Activated CD8-positive, alpha-beta memory T cell treated with anti-CD3 and anti-CD28 coated beads for 36 hours (primary cell): ENCODE measurements around the gene SIRT4. TPM values are rescaled to one million over a fixed set of nuclear protein-coding genes. Genes with fewer than 3 reads are reported as not detected.

Experiments used
- CTCF ChIA-PET: fragments of 350-600 bp; sonication (Branson Sonifier 250); formaldehyde crosslinking; loops from one replicate; lab custom pipeline; 2021; ENCODE audit warnings: antibody characterized with exemption; lab: Charles Lee
- POLR2A ChIA-PET: fragments of 350-600 bp; sonication (Branson Sonifier 250); formaldehyde crosslinking; loops from one replicate; lab custom pipeline; 2021; ENCODE audit warnings: antibody characterized with exemption; lab: Charles Lee
- total RNA-seq, 2 experiments: library from RNA; stranded (reverse); gene quantifications; one replicate each; pipeline ENCODE4 v1.2.3, GENCODE V29; 2021

The SIRT4 gene, protein sequence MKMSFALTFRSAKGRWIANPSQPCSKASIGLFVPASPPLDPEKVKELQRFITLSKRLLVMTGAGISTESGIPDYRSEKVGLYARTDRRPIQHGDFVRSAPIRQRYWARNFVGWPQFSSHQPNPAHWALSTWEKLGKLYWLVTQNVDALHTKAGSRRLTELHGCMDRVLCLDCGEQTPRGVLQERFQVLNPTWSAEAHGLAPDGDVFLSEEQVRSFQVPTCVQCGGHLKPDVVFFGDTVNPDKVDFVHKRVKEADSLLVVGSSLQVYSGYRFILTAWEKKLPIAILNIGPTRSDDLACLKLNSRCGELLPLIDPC
- total RNA-seq = 1 to 10 TPM; 2.5 to 3.7 TPM

DNA sequence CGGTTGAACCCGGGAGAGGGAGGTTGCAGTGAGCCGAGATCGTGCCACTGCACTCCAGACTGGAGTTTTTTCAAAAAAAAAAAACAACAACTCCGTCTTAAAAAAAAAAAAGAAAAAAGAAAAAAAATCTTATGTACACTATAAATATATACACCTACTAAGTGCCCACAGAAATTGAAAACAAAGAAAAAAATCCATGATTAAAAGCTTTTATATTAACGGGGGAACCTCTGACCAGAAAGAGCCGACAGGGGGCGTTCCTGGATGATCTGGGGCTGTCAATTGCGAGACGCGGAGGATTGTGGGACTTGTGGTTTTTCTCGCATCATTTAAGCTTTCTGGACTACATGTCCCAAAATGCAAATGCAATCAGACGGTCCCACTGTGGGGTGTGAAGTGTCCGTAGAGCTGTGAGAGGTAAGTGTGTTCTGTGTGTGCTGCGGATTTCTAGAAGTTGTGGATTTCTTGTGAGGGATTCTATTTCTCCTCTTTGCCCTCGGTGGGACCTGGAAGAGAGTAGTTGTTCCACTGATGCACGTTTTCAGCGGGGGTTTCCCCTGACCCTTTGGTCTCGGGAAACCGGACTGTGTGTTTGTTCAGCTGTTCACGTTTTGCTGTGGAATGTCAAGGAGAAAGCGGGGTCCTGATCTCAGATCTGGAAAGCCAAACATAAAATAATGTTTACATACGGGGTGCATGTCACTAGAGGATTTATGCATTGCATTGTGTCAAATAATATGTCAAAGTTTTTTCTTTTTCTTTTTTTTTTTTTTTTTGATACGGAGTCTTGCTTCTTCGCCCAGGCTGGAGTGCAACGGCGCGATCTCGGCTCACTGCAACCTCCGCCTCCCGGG is at the start of gene SIRT4:
SIRT4 (plus strand) TSS at position 360 of the 854 bp plus-strand sequence. CDS start 1,241 bp downstream, outside the sequence.
- CTCF ChIA-PET = interaction anchor here (0.6 to 2.3 kb wide), 10 partner anchors 10 to 1155 kb away, joined by 3 to 18 read pairs (median 4); partner anchors contain the start of genes RNU4-1 and RNU4-2
- POLR2A ChIA-PET = interaction anchor here (0.6 to 2.4 kb wide), 4 partner anchors 10 to 122 kb away, joined by 3 to 54 read pairs (median 5); partner anchors contain the start of genes RNU4-1, RNU4-2 and RPLP0

DNA sequence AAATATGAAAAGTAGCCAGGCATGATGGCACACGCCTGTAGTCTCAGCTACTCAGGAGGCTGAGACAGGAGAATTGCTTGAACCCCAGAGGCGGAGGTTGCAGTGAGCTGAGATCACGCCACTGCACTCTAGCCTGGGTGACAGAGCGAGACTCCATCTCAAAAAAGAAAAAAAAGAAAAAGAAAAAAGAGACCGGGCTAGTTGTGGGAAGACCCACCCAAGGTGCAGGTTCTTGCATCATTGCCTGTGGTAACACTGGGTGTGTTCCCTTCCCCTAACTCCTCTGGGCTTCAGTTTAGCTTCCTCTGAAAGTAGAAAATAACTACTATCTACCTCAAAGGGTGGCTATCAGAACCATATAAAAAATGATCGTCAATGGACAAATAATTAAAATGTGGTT is 48.8 kb upstream of the SIRT4 start:
- POLR2A ChIA-PET = interaction anchor here (1.4 to 3.5 kb wide), 2 partner anchors 9 to 52 kb away, joined by 6 to 20 read pairs; partner anchors contain the start of gene RPLP0
- CTCF ChIA-PET = interaction anchor here (0.7 to 12.4 kb wide), 5 partner anchors 11 to 310 kb away, joined by 4 to 92 read pairs (median 5); partner anchors contain the start of gene PXN

DNA sequence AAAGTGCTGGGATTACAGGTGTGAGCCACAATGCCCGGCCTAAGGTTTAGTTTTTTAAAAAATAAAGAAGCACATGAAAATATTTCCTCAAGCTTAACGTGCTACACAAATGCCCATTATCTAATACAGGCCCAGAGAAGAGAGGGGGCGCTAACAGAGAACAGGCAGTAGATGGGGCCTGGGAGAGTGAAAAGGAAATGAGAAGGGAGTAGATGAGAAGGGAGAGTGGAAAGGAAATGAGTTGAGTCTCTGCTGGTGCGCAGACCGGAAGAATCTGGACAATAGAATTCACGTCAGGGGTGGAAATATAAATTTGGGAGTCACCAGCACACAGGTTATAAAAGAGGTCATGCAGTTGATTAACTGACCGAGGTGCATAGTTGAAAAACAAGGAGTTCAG is 47.3 kb upstream of the SIRT4 start:
- POLR2A ChIA-PET = no interaction called here
- CTCF ChIA-PET = interaction anchor here (1.4 to 12.4 kb wide), 4 partner anchors 9 to 36 kb away, joined by 4 to 92 read pairs (median 16); partner anchors contain the start of gene PXN

DNA sequence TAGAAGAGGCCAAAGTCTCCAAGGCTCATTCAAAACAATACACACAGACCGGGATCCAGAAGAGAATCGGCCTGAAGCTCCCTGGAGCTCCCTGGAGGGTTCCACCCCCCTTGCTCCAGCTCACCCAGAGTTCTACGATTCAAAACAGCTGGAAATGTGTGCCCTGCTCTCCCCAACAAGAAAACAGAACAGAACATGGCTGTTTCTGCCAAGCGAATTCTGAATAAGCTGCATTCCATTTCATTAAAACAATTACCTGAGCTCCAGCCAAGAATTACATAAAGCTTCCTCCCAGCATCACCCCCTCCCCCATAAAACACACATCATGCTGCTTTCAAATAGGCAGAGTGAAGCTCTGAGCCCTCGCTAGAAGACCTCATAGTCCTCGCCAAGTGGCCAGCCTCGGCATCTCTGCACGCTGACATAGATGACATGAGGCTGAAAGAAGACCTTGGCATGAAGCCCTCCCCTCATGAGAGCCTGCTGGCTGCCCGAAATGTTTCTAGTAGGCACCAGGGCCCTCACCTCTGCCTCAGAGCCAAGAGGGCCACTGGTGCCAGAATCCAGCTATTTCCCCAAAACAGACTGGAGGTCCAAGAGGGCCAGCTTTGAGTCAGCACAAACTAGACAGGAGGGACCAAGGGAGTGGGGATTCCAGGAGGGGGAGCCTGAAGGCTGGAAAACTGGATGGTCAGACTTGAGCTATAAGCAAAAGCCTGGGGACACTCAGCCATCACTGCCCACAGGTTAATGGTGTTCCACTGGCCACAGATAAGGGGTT is 44.9 kb upstream of the SIRT4 start:
- POLR2A ChIA-PET = interaction anchor here (0.9 to 2.2 kb wide), 3 partner anchors 27 to 34 kb away, joined by 3 to 6 read pairs (median 4); partner anchors contain the start of gene RNU4-2
- CTCF ChIA-PET = interaction anchor here (0.6 to 12.4 kb wide), 2 partner anchors 9 to 27 kb away, joined by 3 to 92 read pairs; no protein-coding TSS in a partner anchor

DNA sequence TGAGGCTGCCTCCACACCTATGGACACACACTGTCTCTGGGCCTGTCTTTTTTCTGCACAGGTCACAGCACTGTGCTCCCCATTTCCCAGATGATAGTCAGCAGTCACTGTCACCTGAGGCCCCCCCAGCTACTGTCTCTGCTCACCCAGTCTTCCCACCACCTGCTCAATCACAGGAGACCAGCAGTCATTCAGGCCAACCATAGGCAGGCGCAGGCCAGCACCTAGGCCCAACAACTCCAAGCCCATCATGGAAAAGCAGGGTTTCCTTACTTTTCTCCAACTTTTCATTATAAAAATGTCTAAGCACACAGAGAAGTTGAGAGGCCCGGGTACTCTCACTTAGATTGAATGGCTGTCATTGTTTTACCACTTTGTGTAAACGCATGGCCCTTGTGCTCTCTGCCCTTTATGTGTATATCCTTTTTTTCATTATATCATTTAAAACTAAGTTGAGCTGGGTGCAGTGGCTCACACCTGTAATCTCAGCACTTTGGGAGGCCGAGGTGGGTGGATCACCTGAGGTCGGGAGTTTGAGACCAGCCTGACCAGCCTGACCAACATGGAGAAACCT is 43.7 kb upstream of the SIRT4 start:
- POLR2A ChIA-PET = interaction anchor here (0.7 to 2.2 kb wide), 2 partner anchors 22 to 33 kb away, joined by 4 to 6 read pairs; partner anchors contain the start of gene RNU4-2
- CTCF ChIA-PET = interaction anchor here (11.1 kb wide), 1 partner anchor 30 kb away, joined by 268 read pairs; no protein-coding TSS in a partner anchor

DNA sequence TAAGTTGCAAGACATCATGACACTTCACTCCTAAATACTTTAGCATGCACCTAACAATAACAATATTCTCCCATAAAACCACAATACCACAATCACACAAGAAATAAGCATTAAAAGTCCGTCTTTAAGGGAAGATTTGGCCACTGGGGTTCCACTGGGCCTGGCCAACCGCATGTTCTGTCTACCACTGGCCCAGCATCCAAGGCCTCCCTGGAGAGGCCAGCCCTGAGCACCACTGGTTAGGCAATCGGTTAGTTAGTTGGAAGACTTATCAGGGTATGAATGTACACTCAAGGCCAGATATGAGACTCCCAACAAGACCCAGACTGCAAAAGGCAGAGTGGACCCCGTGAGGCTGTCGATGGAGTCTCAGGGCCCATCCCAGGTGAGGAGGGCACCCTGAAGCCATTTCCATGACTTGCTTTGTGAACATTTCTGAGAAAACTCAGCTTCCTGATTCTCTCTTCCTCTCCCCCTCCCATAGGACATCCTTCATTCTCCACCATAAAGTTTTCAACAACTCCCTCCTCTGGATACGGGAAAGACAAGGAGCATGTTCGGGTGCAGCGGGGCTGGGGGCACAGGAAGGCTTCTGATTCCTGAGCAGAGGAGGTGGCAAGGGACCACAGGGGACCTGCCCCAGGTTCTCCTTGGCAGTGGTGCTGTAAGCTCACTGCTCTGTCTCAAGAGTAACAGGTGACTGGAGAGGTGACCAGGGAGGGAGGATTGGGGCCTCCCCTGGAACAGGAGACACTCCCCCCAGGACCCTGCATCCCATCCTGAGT is 42.5 kb upstream of the SIRT4 start:
- ChIA-PET CTCF (interaction anchor here (11.1 kb wide), 1 partner anchor 32 kb away, joined by 268 read pairs; no protein-coding TSS in a partner anchor), POLR2A (interaction anchor here (0.9 to 2.2 kb wide), 2 partner anchors 28 to 32 kb away, joined by 3 to 7 read pairs; no protein-coding TSS in a partner anchor)

DNA sequence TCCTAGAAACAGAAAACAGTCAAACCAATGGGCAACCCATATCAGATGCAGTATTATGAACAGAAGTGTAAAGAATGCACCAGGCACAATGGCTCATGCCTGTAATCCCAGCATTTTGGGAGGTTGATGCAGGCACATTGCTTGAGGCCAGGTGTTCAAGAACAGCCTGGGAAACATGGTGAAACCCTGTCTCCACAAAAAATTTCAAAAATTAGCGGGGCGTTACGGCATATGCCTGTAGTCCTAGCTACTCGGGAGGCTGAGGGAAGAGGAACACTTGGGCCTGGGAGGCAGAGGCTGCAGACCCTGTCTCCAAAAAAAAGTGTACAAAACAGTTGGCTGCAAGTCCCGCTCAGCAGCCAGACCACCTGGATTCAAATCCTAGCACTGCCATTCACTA is 41.5 kb upstream of the SIRT4 start:
- ChIA-PET POLR2A (interaction anchor here (0.6 to 2.2 kb wide), 2 partner anchors 9 to 29 kb away, joined by 7 read pairs; no protein-coding TSS in a partner anchor), CTCF (interaction anchor here (3.2 to 11.1 kb wide), 2 partner anchors 33 to 60 kb away, joined by 12 to 268 read pairs; partner anchors contain the start of gene RPLP0)

DNA sequence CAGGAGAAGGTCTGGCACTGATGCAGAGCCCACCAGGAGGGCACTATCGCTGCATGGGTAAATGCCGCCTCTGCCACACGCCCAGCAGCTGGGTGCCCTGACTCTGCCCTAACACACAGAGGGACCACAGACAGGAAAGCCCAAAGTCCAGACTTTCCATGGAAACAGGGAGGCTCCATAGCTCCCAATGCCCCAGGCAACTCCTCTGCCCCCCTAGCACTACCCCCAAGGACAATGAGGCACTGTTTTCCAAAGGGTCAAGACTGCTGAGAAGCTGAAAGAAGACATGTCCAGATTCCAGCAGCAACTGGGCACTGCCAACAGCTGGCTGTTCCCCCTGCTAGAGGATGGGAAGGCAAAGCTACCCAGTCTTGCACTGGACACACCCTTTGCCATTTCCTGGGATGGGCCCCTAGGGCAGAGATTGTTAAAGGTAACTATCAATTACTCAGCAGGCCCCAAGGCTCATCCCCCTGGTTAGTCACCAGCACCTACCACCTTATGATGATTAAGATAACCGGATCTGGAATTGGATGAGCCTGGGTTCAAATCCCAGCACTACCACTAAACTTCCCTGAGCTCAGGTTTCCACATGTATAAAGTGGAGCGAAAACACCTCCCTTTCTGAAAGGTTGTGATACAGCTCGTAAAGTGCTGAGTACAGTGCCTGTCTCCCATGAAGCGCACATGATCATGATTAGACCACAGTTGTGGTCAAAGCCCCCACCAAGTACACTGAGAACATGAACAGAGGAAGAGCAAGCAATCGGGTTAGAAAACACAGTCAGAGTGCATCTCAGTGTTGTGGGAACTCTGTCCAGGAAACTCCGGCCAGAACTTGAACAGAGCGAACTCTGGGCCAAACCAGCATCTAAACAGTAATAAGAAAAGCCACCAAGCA is 39.9 kb upstream of the SIRT4 start:
- ChIA-PET CTCF (interaction anchor here (0.7 to 11.1 kb wide), 7 partner anchors 9 to 61 kb away, joined by 3 to 268 read pairs (median 9); partner anchors contain the start of gene RPLP0), POLR2A (interaction anchor here (2.2 to 5.6 kb wide), 4 partner anchors 11 to 62 kb away, joined by 7 to 71 read pairs (median 20); partner anchors contain the start of genes RNU4-1, RNU4-2 and RPLP0)

DNA sequence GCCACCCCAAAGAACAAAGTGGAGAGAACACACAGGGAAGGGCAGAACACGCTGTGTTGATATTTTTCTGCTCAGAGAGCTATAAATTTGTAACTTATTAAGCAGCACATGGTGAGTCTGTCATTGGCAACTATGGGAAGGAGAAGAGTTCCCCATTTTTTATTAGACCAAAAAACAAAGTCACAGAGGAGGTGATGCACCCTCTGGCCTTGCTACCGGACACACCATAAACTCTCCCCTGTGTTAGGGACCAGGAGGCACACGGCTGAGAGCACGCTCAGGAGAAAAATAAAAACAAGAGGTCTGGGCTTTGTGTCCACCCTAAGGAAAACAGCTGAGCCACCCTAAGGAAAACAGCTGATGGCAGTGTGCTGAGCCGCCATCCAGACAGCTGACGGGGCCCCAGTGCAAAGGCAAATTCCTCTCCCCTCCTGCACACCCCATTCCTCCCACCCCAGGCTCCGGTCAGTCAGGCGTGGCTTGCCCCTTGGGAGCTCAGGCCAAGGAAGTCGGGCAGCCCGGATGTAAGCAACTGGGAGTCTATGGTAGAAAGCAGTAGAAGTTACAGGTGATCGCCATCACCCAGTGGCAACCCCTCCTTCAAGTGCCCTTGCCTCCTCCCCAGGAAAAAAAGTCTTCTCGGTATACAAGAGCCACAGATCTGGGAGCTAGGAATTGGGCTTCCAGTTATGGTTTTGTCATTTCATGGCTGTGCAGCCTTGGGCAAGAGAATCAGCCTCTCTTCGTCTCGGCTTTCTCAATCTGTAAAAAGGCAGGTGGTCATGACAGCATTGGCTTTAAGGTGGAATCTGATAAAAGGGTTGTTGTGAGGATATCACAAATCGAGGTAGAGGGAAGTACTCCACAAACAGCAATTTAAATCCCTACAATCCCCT is 39.0 kb upstream of the SIRT4 start:
- POLR2A ChIA-PET = interaction anchor here (0.6 to 5.6 kb wide), 5 partner anchors 11 to 273 kb away, joined by 3 to 71 read pairs (median 20); partner anchors contain the start of genes RNU4-1, RNU4-2 and RPLP0
- CTCF ChIA-PET = interaction anchor here (0.5 to 11.1 kb wide), 8 partner anchors 10 to 493 kb away, joined by 3 to 268 read pairs (median 8); partner anchors contain the start of gene RPLP0

DNA sequence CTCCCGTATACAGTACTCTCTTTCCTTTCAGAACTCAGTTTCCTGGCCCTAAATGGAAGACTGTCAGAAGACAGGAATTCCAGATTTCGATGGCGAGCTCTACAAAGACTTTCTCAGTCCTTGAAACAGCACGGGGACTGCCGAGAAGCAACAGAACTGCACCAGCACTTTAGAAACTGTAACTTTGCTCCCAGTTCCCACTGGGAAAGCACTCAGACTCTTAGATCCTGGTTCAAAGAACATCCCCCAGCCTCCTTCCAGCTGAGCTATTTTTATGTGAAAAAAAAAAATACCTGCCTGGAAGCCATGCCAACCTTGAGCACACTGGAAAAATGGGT is 38.4 kb upstream of the SIRT4 start:
- ChIA-PET CTCF (interaction anchor here (0.5 to 11.1 kb wide), 5 partner anchors 11 to 494 kb away, joined by 3 to 268 read pairs (median 12); partner anchors contain the start of gene RPLP0), POLR2A (interaction anchor here (0.6 to 5.6 kb wide), 7 partner anchors 12 to 274 kb away, joined by 3 to 71 read pairs (median 3); partner anchors contain the start of genes DYNLL1, RNU4-1, RNU4-2 and RPLP0)

DNA sequence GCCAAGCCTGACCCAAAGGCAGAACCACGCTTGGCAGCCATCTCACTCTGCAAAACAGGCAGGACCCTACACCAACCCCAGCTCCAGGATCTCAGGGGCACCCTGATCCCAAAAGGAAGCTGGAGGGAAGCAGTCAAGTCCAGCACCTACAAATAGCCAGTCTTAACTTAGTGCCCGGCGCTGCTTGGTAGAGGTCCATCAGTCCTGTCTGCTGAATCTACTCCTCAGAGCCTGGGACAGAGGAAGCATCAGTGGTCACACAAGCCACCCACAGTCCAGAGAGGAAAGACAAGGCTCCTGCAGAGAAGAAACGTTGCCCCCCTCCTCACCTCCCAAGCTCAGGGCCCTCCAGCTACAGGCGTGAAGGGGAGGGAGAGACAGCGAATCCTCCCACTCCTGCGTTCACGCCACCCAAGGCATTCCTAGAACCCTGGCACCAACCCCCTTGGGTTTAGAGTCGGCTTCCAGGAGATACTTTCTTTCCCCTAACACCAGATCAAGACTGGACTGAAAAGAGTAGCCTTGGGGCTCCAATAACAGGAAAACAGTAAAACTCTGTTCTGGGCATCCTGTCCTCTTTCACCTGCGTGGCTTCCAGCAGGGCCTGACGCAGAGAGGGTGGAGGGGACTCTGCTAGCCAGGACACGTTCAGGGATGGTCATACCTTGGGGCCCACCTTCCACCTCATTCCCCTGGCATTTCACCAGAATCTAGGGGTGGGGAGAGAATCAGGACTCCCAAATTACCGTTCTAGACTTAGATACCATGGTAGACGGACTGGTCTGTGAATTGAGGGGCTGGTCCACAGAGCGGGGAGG is 37.8 kb upstream of the SIRT4 start:
- POLR2A ChIA-PET = interaction anchor here (0.6 to 5.6 kb wide), 10 partner anchors 13 to 274 kb away, joined by 3 to 71 read pairs (median 10); partner anchors contain the start of genes DYNLL1, RNU4-1, RNU4-2 and RPLP0
- CTCF ChIA-PET = interaction anchor here (0.6 to 11.1 kb wide), 8 partner anchors 11 to 234 kb away, joined by 3 to 268 read pairs (median 7); partner anchors contain the start of genes RNU4-2 and RPLP0

DNA sequence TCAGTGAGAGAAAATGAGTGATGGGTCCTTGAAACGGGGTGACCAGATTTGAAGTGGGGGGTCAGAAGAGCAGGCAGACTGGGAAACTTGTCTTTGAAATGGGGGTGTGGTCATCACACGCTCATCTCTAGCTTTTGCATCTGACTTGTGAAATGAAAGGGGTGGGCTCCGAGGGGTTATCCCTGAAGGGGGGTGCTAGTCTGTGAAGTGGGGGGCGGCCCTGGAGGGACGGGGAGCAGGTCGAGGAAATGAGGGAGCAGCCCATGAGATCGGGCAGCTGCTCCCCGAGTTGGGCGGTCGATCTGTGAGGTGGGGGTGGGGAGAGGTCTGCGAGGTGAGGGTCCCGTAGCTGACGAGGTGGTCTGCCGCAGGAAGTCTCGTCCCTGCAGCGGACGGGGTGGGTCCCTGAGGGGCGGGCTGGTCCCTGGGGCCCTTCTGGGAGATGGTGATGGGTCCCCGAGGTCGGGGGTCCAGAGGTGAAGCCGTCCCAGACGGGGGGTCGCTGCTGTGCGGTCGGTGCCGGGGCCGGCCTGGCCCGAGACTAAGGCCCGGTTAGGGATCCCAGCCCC is 37.1 kb upstream of the SIRT4 start:
- POLR2A ChIA-PET = interaction anchor here (0.6 to 5.6 kb wide), 6 partner anchors 16 to 192 kb away, joined by 3 to 71 read pairs (median 10); partner anchors contain the start of genes RNU4-1, RNU4-2 and RPLP0
- CTCF ChIA-PET = interaction anchor here (0.6 to 11.1 kb wide), 11 partner anchors 12 to 233 kb away, joined by 3 to 268 read pairs (median 8); partner anchors contain the start of genes RNU4-2 and RPLP0
